Natural killer cell (primary cell): ENCODE data around the gene S100A5. TPM values are rescaled to one million over a fixed set of nuclear protein-coding genes. Genes with fewer than 3 reads are reported as not detected.
"Not testable (repeated sequence)": the region's sequence is repeated elsewhere in the genome, so short reads cannot be mapped to it uniquely, and the experiment has no call there.

ENCODE experiments used
- ATAC-seq, 3 donors: fragments of 150-1000 bp in 2 of 3; fragments of 200-7000 bp in 1 of 3; cut with Tn5 transposase; 1 replicate in 1 of 3; 2 replicates in 2 of 3; pipeline ENCODE4 v1.10.0; 2021; ENCODE audit warnings: mild to moderate bottlenecking in 2 of 3, moderate library complexity in 2 of 3
- DNase-seq, 2 donors: peaks; one replicate each; pipeline versions ENCODE4 v3.0.0 to v3.0.0-alpha.2; 2013 to 2021; ENCODE audit warnings: mixed read lengths in 1 of 2
- H3K27ac ChIP-seq: one replicate; pipeline ENCODE4 v1.5.1; 2013; ENCODE audit warnings: mild to moderate bottlenecking, low read length
- H3K27me3 ChIP-seq: one replicate; pipeline ENCODE4 v1.6.1; 2013; ENCODE audit warnings: low read length; ENCODE audit not compliant: control insufficient read depth, insufficient read depth
- H3K36me3 ChIP-seq: one replicate; pipeline ENCODE4 v1.6.1; 2013; ENCODE audit warnings: low read length; ENCODE audit not compliant: control insufficient read depth, insufficient read depth
- H3K4me1 ChIP-seq: one replicate; pipeline ENCODE4 v1.6.1; 2013; ENCODE audit warnings: low read length; ENCODE audit not compliant: control insufficient read depth, insufficient read depth
- H3K4me3 ChIP-seq: one replicate; pipeline ENCODE4 v1.5.1; 2013; ENCODE audit warnings: low read length
- H3K9me3 ChIP-seq: one replicate; pipeline ENCODE4 v1.6.1; 2013; ENCODE audit warnings: low read length; ENCODE audit not compliant: control insufficient read depth, insufficient read depth
- H3K27ac Mint-ChIP-seq, 2 donors: one replicate each; pipeline ENCODE4 v1.8.0; 2022; ENCODE audit warnings: mild to moderate bottlenecking in 2 of 2, mixed read lengths in 2 of 2, moderate library complexity in 1 of 2
- H3K27me3 Mint-ChIP-seq, 2 donors: one replicate each; pipeline ENCODE4 v1.8.0; 2022; ENCODE audit warnings: low read depth in 2 of 2, mixed read lengths in 2 of 2
- H3K36me3 Mint-ChIP-seq: one replicate; pipeline ENCODE4 v1.8.0; 2022; ENCODE audit warnings: mixed read lengths
- H3K4me1 Mint-ChIP-seq, 2 donors: one replicate each; pipeline ENCODE4 v1.8.0; 2022; ENCODE audit warnings: mixed read lengths in 2 of 2
- H3K4me3 Mint-ChIP-seq: one replicate; pipeline ENCODE4 v1.8.0; 2022; ENCODE audit warnings: mild to moderate bottlenecking, moderate library complexity, mixed read lengths
- H3K9me3 Mint-ChIP-seq, 2 donors: one replicate each; pipeline ENCODE4 v1.8.0; 2022; ENCODE audit warnings: mixed read lengths in 2 of 2
- WGBS: methylation state at CpG from one replicate; pipeline ENCODE4 v1.1.7; 2013; ENCODE audit warnings: missing lambda C conversion rate; ENCODE audit not compliant: insufficient coverage; 5-methylcytosine and 5-hydroxymethylcytosine counted together
- intact Hi-C: fragments of 100-400 bp; cut with micrococcal nuclease; formaldehyde crosslinking; loops from one replicate; pipeline ENCODE4 v1.14.2; 2022
- total RNA-seq, 4 donors: library from RNA; stranded (reverse); fragments of 120-200 nt in 1 of 4; gene quantifications; one replicate each; pipeline versions ENCODE4 v1.2.3 to v1.2.4, GENCODE V29; 2013 to 2022
- TF ChIP-seq, protein P1 (sequence below): fragments of 200-600 bp; IDR thresholded peaks from one replicate; pipeline ENCODE4 v1.8.0; 2022; ENCODE audit warnings: antibody characterized with exemption

S100A5 gene
- total RNA-seq, 3 donors from 2014 or later (not counting 1 experiment from before 2014, with no cell fraction given), result not detected

DNA sequence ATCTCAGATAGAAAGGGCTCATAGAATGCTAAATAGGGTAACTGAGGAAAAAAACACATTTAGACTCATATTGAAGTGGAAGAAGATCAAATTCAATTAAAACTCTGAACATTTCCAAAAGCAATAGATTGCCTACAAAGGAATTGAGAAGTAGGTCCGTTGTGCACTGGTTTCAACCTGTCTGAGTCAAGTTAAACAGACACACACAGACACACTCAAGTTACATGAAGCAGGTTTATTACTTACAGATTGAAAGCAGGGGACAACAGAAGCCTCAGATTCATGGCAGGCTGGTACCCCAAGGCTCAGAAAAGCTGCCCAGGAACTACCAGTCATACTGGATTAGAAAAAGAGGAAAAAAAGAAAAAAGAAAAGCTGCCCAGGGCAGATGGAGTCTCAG lies 45.6 kb upstream of the S100A5 start:
- H3K36me3 Mint-ChIP-seq, result no peaks in the 10 kb centered on the region
- ATAC-seq, result no peak
- 86% methylated on average over 1 of the region's 1 CpG for WGBS
- no peak overlapping the region for H3K27ac ChIP-seq
- H3K9me3 ChIP-seq, result no peaks in the 10 kb centered on the region
- intact Hi-C loops, result no loop called here
- peaks cover 17 to 19% of the 10 kb centered on the region in 2 donors for H3K27me3 Mint-ChIP-seq
- H3K27me3 ChIP-seq, result no peaks in the 10 kb centered on the region
- DNase-seq, result no peak
- H3K4me1 ChIP-seq, result no peaks in the 10 kb centered on the region
- H3K27ac Mint-ChIP-seq, result no peak overlapping the region
- H3K4me1 Mint-ChIP-seq, result no peaks in the 10 kb centered on the region
- no peaks in the 10 kb centered on the region for H3K9me3 Mint-ChIP-seq
- H3K4me3 ChIP-seq, result no peak overlapping the region
- TF ChIP-seq, protein P1, sequence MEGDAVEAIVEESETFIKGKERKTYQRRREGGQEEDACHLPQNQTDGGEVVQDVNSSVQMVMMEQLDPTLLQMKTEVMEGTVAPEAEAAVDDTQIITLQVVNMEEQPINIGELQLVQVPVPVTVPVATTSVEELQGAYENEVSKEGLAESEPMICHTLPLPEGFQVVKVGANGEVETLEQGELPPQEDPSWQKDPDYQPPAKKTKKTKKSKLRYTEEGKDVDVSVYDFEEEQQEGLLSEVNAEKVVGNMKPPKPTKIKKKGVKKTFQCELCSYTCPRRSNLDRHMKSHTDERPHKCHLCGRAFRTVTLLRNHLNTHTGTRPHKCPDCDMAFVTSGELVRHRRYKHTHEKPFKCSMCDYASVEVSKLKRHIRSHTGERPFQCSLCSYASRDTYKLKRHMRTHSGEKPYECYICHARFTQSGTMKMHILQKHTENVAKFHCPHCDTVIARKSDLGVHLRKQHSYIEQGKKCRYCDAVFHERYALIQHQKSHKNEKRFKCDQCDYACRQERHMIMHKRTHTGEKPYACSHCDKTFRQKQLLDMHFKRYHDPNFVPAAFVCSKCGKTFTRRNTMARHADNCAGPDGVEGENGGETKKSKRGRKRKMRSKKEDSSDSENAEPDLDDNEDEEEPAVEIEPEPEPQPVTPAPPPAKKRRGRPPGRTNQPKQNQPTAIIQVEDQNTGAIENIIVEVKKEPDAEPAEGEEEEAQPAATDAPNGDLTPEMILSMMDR, result no peak
- no peak overlapping the region for H3K4me3 Mint-ChIP-seq
- no peaks in the 10 kb centered on the region for H3K36me3 ChIP-seq

DNA sequence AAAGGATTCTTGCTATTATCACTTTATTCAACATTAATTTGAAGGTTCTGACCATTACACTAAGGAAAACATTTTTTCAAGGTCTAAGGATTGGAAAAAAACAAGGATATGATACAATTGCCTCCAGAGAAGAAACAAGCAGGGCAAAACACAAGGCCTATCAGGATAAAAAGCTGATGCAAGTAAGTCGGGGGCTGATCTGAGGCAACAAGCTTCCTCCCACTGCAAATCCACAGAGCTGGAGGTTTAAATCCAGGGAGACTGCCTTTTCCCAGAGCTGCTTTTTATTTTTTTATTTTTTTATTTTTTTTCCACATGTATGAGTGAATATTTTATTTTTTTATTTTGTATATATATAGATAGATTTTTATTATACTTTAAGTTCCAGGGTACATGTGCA lies 44.3 kb upstream of the S100A5 start:
- H3K27ac ChIP-seq, result no peak overlapping the region
- H3K4me3 ChIP-seq, result no peak overlapping the region
- Mint-ChIP-seq H3K27ac (no peak overlapping the region), H3K9me3 (no peaks in the 10 kb centered on the region), H3K27me3 (peaks cover 17 to 19% of the 10 kb centered on the region in 2 donors), H3K36me3 (no peaks in the 10 kb centered on the region), H3K4me3 (no peak overlapping the region), H3K4me1 (no peaks in the 10 kb centered on the region)
- no peaks in the 10 kb centered on the region for H3K9me3 ChIP-seq
- TF ChIP-seq, protein P1, result no peak
- H3K4me1 ChIP-seq, result no peaks in the 10 kb centered on the region
- no peaks in the 10 kb centered on the region for H3K27me3 ChIP-seq
- intact Hi-C loops, result no loop called here
- DNase-seq, result no peak
- no peak for ATAC-seq
- H3K36me3 ChIP-seq, result no peaks in the 10 kb centered on the region
- WGBS, result 100% methylated on average over 1 of the region's 1 CpG

- intact Hi-C loops, result no loop called here
- H3K4me3 ChIP-seq, result no peak overlapping the region
- Mint-ChIP-seq H3K27ac (no peak overlapping the region), H3K4me1 (no peaks in the 10 kb centered on the region), H3K36me3 (no peaks in the 10 kb centered on the region), H3K4me3 (no peak overlapping the region), H3K27me3 (peaks cover 21 to 22% of the 10 kb centered on the region in 2 donors), H3K9me3 (no peaks in the 10 kb centered on the region)
- TF ChIP-seq, protein P1, result no peak
- H3K9me3 ChIP-seq, result no peaks in the 10 kb centered on the region
- no peak for DNase-seq
- H3K27ac ChIP-seq, result no peak overlapping the region
- H3K27me3 ChIP-seq, result no peaks in the 10 kb centered on the region
- no peaks in the 10 kb centered on the region for H3K36me3 ChIP-seq
- ATAC-seq, result no peak
- WGBS, result 66% methylated on average over 2 of the region's 2 CpGs
- no peaks in the 10 kb centered on the region for H3K4me1 ChIP-seq
These were observed 43.2 kb upstream of the S100A5 start for GRCh38 chr1:153583976-153584375.

DNA sequence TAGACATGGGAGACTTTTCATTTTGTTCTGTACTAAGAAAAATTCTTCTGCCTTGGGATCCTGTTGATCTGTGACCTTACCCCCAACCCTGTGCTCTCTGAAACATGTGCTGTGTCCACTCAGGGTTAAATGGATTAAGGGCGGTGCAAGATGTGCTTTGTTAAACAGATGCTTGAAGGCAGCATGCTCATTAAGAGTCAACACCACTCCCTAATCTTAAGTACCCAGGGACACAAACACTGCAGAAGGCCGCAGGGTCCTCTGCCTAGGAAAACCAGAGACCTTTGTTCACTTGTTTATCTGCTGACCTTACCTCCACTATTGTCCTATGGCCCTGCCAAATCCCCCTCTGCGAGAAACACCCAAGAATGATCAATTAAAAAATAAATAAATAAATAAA lies 42.8 kb upstream of the S100A5 start:
- H3K27ac ChIP-seq, H3K4me3 ChIP-seq, H3K9me3 ChIP-seq, H3K4me1 ChIP-seq, H3K27me3 ChIP-seq, H3K4me3 Mint-ChIP-seq, H3K4me1 Mint-ChIP-seq, ATAC-seq, H3K9me3 Mint-ChIP-seq, H3K36me3 Mint-ChIP-seq, DNase-seq, H3K36me3 ChIP-seq, intact Hi-C loops, H3K27ac Mint-ChIP-seq: not testable (repeated sequence)
- peaks cover 21 to 24% of the 10 kb centered on the region in 2 donors for H3K27me3 Mint-ChIP-seq
- WGBS, result 83% methylated on average over 1 of the region's 3 CpGs

DNA sequence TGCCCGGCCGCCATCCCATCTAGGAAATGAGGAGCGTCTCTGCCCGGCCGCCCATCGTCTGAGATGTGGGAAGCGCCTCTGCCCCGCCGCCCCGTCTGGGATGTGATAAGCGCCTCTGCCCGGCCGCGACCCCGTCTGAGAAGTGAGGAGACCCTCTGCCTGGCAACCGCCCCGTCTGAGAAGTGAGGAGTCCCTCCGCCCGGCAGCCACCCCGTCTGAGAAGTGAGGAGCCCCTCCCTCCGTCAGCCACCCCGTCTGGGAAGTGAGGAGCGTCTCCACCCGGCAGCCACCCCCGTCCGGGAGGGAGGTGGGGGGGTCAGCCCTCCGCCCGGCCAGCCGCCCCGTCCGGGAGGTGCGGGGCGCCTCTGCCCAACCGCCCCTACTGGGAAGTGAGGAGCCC lies 42.1 kb upstream of the S100A5 start:
- intact Hi-C loops, result not testable (repeated sequence)

More for the DNA sequence above, 42.1 kb upstream of the S100A5 start:
- not testable (repeated sequence) for H3K4me3 ChIP-seq, ATAC-seq, H3K27me3 ChIP-seq, H3K36me3 Mint-ChIP-seq, H3K27ac Mint-ChIP-seq, H3K4me3 Mint-ChIP-seq, H3K9me3 Mint-ChIP-seq, H3K9me3 ChIP-seq, H3K4me1 ChIP-seq, DNase-seq, H3K4me1 Mint-ChIP-seq, H3K36me3 ChIP-seq, H3K27ac ChIP-seq
- 93% methylated on average over 26 of the region's 34 CpGs for WGBS
- peaks cover 23 to 30% of the 10 kb centered on the region in 2 donors for H3K27me3 Mint-ChIP-seq
